ENCODE data around the gene SAC3D1.

SAC3D1 gene

GRCh38 chr11:65059959-65060824 is 19.2 kb downstream of the SAC3D1 start:
- Histone ChIP-seq H3K36me3 (ENCODE audit: insufficient read depth, low read length) (no peaks in the 10 kb centered on the region), H3K4me1 (ENCODE audit: insufficient read depth, low read length) (no peaks in the 10 kb centered on the region), H3K9ac (ENCODE audit: low read depth, low read length) (no peak overlapping the region), H3K9me3 (ENCODE audit: control insufficient read depth, insufficient read depth, low read length) (no peaks in the 10 kb centered on the region)

GRCh38 chr11:65060913-65061408 is 20.0 kb downstream of the SAC3D1 start:
- H3K9me3 ChIP-seq (ENCODE audit: control insufficient read depth, insufficient read depth, low read length): no peaks in the 10 kb centered on the region
- H3K9ac ChIP-seq (ENCODE audit: low read depth, low read length): no peak overlapping the region
- no peaks in the 10 kb centered on the region for H3K4me1 ChIP-seq (ENCODE audit: insufficient read depth, low read length)

GRCh38 chr11:65063532-65063931 is 22.5 kb downstream of the SAC3D1 start:
- H3K4me1 ChIP-seq (ENCODE audit: insufficient read depth, low read length): peaks cover 5% of the 10 kb centered on the region; the same call in 1 of the 2 replicates
- no peak overlapping the region for H3K9ac ChIP-seq (ENCODE audit: low read depth, low read length)
- H3K36me3 ChIP-seq (ENCODE audit: insufficient read depth, low read length): no peaks in the 10 kb centered on the region
- no peaks in the 10 kb centered on the region for H3K9me3 ChIP-seq (ENCODE audit: control insufficient read depth, insufficient read depth, low read length)

More at GRCh38 chr11:65060913-65061408, 20.0 kb downstream of the SAC3D1 start:
- H3K36me3 ChIP-seq (ENCODE audit: insufficient read depth, low read length): no peaks in the 10 kb centered on the region

- no peaks in the 10 kb centered on the region for H3K9me3 ChIP-seq (ENCODE audit: control insufficient read depth, insufficient read depth, low read length)
- H3K36me3 ChIP-seq (ENCODE audit: insufficient read depth, low read length): no peaks in the 10 kb centered on the region
- peaks cover 5% of the 10 kb centered on the region; the same call in 1 of the 2 replicates for H3K4me1 ChIP-seq (ENCODE audit: insufficient read depth, low read length)
Measured at GRCh38 chr11:65064847-65065240, 23.8 kb downstream of the SAC3D1 start.

GRCh38 chr11:65065851-65066250 is 24.8 kb downstream of the SAC3D1 start:
- no peaks in the 10 kb centered on the region for H3K36me3 ChIP-seq (ENCODE audit: insufficient read depth, low read length)
- H3K9me3 ChIP-seq (ENCODE audit: control insufficient read depth, insufficient read depth, low read length): no peaks in the 10 kb centered on the region
- peaks cover 5% of the 10 kb centered on the region; the same call in 1 of the 2 replicates for H3K4me1 ChIP-seq (ENCODE audit: insufficient read depth, low read length)
- H3K9ac ChIP-seq (ENCODE audit: low read depth, low read length): no peak overlapping the region

More at GRCh38 chr11:65064847-65065240, 23.8 kb downstream of the SAC3D1 start:
- H3K9ac ChIP-seq (ENCODE audit: low read depth, low read length): no peak overlapping the region

- no peaks in the 10 kb centered on the region for H3K36me3 ChIP-seq (ENCODE audit: insufficient read depth, low read length)
- H3K4me1 ChIP-seq (ENCODE audit: insufficient read depth, low read length): peaks cover 5% of the 10 kb centered on the region; the same call in 1 of the 2 replicates
- no peak overlapping the region for H3K9ac ChIP-seq (ENCODE audit: low read depth, low read length)
- no peaks in the 10 kb centered on the region for H3K9me3 ChIP-seq (ENCODE audit: control insufficient read depth, insufficient read depth, low read length)
Measured at GRCh38 chr11:65066315-65066714, 25.3 kb downstream of the SAC3D1 start.

- H3K9me3 ChIP-seq (ENCODE audit: control insufficient read depth, insufficient read depth, low read length): no peaks in the 10 kb centered on the region
- peaks cover 5% of the 10 kb centered on the region; the same call in 1 of the 2 replicates for H3K4me1 ChIP-seq (ENCODE audit: insufficient read depth, low read length)
- H3K36me3 ChIP-seq (ENCODE audit: insufficient read depth, low read length): no peaks in the 10 kb centered on the region
- H3K9ac ChIP-seq (ENCODE audit: low read depth, low read length): no peak overlapping the region
Measured at GRCh38 chr11:65066805-65067291, 25.8 kb downstream of the SAC3D1 start.

GRCh38 chr11:65067446-65067845 is 26.4 kb downstream of the SAC3D1 start:
- no peak overlapping the region for H3K9ac ChIP-seq (ENCODE audit: low read depth, low read length)
- H3K9me3 ChIP-seq (ENCODE audit: control insufficient read depth, insufficient read depth, low read length): no peaks in the 10 kb centered on the region

GRCh38 chr11:65069217-65069616 is 28.2 kb downstream of the SAC3D1 start:
- Histone ChIP-seq H3K4me1 (ENCODE audit: insufficient read depth, low read length) (peaks cover 5% of the 10 kb centered on the region; the same call in 1 of the 2 replicates), H3K9ac (ENCODE audit: low read depth, low read length) (no peak overlapping the region), H3K36me3 (ENCODE audit: insufficient read depth, low read length) (no peaks in the 10 kb centered on the region), H3K9me3 (ENCODE audit: control insufficient read depth, insufficient read depth, low read length) (no peaks in the 10 kb centered on the region)

More at GRCh38 chr11:65067446-65067845, 26.4 kb downstream of the SAC3D1 start:
- Histone ChIP-seq H3K4me1 (ENCODE audit: insufficient read depth, low read length) (peaks cover 5% of the 10 kb centered on the region; the same call in 1 of the 2 replicates), H3K36me3 (ENCODE audit: insufficient read depth, low read length) (no peaks in the 10 kb centered on the region)

- Histone ChIP-seq H3K36me3 (ENCODE audit: insufficient read depth, low read length) (no peaks in the 10 kb centered on the region), H3K9ac (ENCODE audit: low read depth, low read length) (no peak overlapping the region), H3K4me1 (ENCODE audit: insufficient read depth, low read length) (peaks cover 2% of the 10 kb centered on the region; the same call in 1 of the 2 replicates), H3K9me3 (ENCODE audit: control insufficient read depth, insufficient read depth, low read length) (no peaks in the 10 kb centered on the region)
Measured at GRCh38 chr11:65071907-65072630, 31.1 kb downstream of the SAC3D1 start.

GRCh38 chr11:65072631-65072966 is 31.6 kb downstream of the SAC3D1 start:
- Histone ChIP-seq H3K9ac (ENCODE audit: low read depth, low read length) (no peak overlapping the region), H3K4me1 (ENCODE audit: insufficient read depth, low read length) (no peaks in the 10 kb centered on the region), H3K36me3 (ENCODE audit: insufficient read depth, low read length) (no peaks in the 10 kb centered on the region), H3K9me3 (ENCODE audit: control insufficient read depth, insufficient read depth, low read length) (no peaks in the 10 kb centered on the region)

GRCh38 chr11:65077451-65077850 is 36.4 kb downstream of the SAC3D1 start:
- H3K4me1 ChIP-seq (ENCODE audit: insufficient read depth, low read length): no peaks in the 10 kb centered on the region
- H3K9me3 ChIP-seq (ENCODE audit: control insufficient read depth, insufficient read depth, low read length): no peaks in the 10 kb centered on the region
- no peak overlapping the region for H3K9ac ChIP-seq (ENCODE audit: low read depth, low read length)
- 0 out of 2 replicates have a peak, but pooled peaks cover 4% of the 10 kb centered on the region for H3K36me3 ChIP-seq (ENCODE audit: insufficient read depth, low read length)

- H3K9me3 ChIP-seq (ENCODE audit: control insufficient read depth, insufficient read depth, low read length): no peaks in the 10 kb centered on the region
- 0 out of 2 replicates have a peak, but pooled peaks cover 4% of the 10 kb centered on the region for H3K36me3 ChIP-seq (ENCODE audit: insufficient read depth, low read length)
- no peak overlapping the region for H3K9ac ChIP-seq (ENCODE audit: low read depth, low read length)
- 0 out of 2 replicates have a peak, but pooled peaks cover 5% of the 10 kb centered on the region for H3K4me1 ChIP-seq (ENCODE audit: insufficient read depth, low read length)
Measured at GRCh38 chr11:65078151-65078550, 37.1 kb downstream of the SAC3D1 start.

- Histone ChIP-seq H3K9me3 (ENCODE audit: control insufficient read depth, insufficient read depth, low read length) (no peaks in the 10 kb centered on the region), H3K4me1 (ENCODE audit: insufficient read depth, low read length) (0 out of 2 replicates have a peak, but pooled peaks cover 5% of the 10 kb centered on the region), H3K36me3 (ENCODE audit: insufficient read depth, low read length) (0 out of 2 replicates have a peak, but pooled peaks cover 4% of the 10 kb centered on the region), H3K9ac (ENCODE audit: low read depth, low read length) (no peak overlapping the region)
Measured at GRCh38 chr11:65078786-65079342, 37.9 kb downstream of the SAC3D1 start.

Data from ES-I3 (cell line).